A673 (cell line): ENCODE measurements around the gene OR11G2.

Experiments used
- EZH2 ChIP-seq: fragments of 200-600 bp; sonication (generic); IDR thresholded peaks from 2 replicates; pipeline ENCODE4 v1.6.1; 2017; ENCODE audit warnings: borderline replicate concordance, low read depth, mild to moderate bottlenecking, mixed read lengths, antibody characterized with exemption, low read length; ENCODE audit not compliant: poor library complexity, severe bottlenecking
- TF ChIP-seq, protein P1 (sequence below): fragments of 300-800, 200-600 bp; sonication (generic); conservative IDR thresholded peaks from 2 replicates; pipeline ENCODE4 v1.5.1; 2017; ENCODE audit warnings: low read depth, mild to moderate bottlenecking, antibody characterized with exemption, low read length, moderate library complexity, mixed read lengths

GRCh38 chr14:20228681-20229080 lies 38.0 kb downstream of the OR11G2 start, which contains the start of gene OR11H7:
- TF ChIP-seq, protein P1, sequence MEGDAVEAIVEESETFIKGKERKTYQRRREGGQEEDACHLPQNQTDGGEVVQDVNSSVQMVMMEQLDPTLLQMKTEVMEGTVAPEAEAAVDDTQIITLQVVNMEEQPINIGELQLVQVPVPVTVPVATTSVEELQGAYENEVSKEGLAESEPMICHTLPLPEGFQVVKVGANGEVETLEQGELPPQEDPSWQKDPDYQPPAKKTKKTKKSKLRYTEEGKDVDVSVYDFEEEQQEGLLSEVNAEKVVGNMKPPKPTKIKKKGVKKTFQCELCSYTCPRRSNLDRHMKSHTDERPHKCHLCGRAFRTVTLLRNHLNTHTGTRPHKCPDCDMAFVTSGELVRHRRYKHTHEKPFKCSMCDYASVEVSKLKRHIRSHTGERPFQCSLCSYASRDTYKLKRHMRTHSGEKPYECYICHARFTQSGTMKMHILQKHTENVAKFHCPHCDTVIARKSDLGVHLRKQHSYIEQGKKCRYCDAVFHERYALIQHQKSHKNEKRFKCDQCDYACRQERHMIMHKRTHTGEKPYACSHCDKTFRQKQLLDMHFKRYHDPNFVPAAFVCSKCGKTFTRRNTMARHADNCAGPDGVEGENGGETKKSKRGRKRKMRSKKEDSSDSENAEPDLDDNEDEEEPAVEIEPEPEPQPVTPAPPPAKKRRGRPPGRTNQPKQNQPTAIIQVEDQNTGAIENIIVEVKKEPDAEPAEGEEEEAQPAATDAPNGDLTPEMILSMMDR: no peak
- TF ChIP-seq EZH2: no peak
